Measurements from ENCODE around the gene XYLT1.

- TF ChIP-seq TAF1 (IDR thresholded peaks at IDR 0.05; ENCODE audit: low read depth) = no peak
- no peak for TF ChIP-seq MAX (IDR thresholded peaks at IDR 0.05)
- TF ChIP-seq FOXM1 (IDR thresholded peaks at IDR 0.05; ENCODE audit: borderline replicate concordance, low read depth) = no peak
- no peak for TF ChIP-seq REST (IDR thresholded peaks at IDR 0.05; ENCODE audit: low read depth)
- no peak for TF ChIP-seq NFIC (IDR thresholded peaks at IDR 0.05)
- TF ChIP-seq CREB1 (IDR thresholded peaks at IDR 0.05; ENCODE audit: low read depth) = no peak
- TF ChIP-seq YY1 (IDR thresholded peaks at IDR 0.05; ENCODE audit: low read depth) = no peak
- TF ChIP-seq RAD21 (IDR thresholded peaks at IDR 0.05; ENCODE audit: low read depth) = no peak
Measured at GRCh38 chr16:17258848-17259713, 211.7 kb downstream of the XYLT1 start.

Measured in Ishikawa (cell line).